HG02840 (cell line): Measurements from ENCODE around the gene UBA1.

Experiments used
- ATAC-seq: cut with Tn5 transposase; IDR thresholded peaks from one replicate; pipeline ENCODE4 v1.9.1; 2021; ENCODE audit warnings: mild to moderate bottlenecking, moderate library complexity, moderate number of reproducible peaks; ENCODE audit not compliant: unreplicated experiment, low FRiP score

UBA1 gene

DNA sequence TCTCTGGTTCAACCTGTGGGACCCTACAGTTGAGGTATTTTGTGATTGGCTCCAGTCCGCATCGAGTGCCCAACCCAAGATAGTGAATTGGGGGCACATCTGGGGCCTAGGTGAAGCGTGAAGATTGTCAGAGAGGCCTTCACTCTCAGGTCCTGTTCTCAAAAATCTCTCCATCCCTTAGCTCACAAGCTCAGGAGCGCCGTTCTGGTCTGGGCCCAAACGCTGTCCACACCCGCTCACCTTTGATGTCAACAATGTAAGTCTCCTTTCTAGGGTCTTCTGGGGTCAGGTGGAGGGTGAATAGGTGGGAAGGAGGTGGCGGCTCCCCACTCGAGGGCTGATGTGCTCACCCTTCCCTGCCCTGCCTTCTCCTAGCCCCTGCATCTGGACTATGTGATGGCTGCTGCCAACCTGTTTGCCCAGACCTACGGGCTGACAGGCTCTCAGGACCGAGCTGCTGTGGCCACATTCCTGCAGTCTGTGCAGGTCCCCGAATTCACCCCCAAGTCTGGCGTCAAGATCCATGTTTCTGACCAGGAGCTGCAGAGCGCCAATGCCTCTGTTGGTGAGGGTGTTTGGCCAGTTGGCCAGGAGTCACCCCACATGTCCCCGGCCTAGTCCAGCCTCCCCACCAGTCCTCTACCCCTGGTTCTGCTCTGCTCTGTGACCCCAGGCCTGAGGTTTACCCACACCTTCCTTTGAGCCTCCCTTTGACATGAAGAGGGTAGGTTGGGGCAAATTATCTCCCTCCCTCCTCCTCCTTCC, 17.2 kb downstream of the UBA1 start:
- no peak for ATAC-seq

DNA sequence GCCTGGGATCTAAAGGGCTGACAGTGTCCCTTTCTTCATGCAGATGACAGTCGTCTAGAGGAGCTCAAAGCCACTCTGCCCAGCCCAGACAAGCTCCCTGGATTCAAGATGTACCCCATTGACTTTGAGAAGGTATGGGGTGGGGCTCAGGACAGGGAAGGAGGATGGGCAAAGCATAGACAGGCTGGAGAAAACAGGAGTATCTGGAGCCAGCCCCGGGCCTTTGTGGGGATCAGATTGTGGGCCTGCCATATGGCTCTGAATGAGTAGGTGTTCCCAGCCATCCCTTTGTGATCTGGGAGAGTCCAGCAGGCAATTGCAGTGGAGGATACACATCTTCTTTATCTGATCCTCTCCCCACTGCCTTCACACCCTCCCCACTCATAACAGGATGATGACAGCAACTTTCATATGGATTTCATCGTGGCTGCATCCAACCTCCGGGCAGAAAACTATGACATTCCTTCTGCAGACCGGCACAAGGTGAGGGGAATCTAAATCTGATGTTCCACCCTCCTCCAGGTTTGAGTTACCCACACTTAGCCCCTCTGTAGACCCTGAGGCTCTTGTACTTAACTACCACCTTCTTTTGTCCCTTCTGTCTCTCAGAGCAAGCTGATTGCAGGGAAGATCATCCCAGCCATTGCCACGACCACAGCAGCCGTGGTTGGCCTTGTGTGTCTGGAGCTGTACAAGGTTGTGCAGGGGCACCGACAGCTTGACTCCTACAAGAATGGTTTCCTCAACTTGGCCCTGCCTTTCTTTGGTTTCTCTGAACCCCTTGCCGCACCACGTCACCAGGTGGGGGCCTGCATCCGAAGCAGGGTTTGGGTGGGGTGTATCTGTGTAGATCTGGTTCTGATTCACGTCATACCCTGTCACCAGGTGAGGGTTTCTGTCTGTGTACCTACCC, 19.0 kb downstream of the UBA1 start:
- ATAC-seq, result no peak

- no peak for ATAC-seq
Measured at GRCh38 chrX:47214435-47215077, 20.9 kb downstream of the UBA1 start.

GRCh38 chrX:47215291-47215900, 21.8 kb downstream of the UBA1 start:
- no peak for ATAC-seq

DNA sequence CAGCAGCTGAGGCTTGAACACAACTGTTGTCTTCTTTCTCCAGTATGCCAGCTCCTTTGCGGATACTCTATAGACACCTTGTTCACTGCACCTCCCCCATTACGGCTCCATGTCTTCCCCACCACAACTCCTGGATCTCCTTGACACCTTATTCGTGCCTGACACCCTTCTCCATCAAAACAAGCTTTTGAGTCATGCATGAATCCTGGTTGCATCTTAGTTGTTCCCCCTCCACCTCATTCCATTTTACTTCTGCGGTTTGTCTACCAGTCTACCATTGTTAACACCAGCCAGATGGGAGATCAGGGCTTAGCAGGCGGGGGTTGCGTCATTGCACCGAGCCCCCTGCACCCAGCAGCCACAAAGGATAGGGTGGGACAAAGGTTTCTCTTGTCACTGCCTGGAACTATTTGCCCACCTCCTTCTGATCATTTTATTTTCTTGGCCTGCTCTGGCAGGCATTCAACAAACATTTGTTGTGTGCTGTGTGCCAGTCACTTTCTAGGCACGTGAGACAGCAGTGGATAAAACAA, 22.8 kb downstream of the UBA1 start:
- no peak for ATAC-seq

- no peak for ATAC-seq
Measured at GRCh38 chrX:47217121-47217851, 23.7 kb downstream of the UBA1 start.

GRCh38 chrX:47217852-47218279, 24.2 kb downstream of the UBA1 start:
- ATAC-seq, result peak; percentile 91

DNA sequence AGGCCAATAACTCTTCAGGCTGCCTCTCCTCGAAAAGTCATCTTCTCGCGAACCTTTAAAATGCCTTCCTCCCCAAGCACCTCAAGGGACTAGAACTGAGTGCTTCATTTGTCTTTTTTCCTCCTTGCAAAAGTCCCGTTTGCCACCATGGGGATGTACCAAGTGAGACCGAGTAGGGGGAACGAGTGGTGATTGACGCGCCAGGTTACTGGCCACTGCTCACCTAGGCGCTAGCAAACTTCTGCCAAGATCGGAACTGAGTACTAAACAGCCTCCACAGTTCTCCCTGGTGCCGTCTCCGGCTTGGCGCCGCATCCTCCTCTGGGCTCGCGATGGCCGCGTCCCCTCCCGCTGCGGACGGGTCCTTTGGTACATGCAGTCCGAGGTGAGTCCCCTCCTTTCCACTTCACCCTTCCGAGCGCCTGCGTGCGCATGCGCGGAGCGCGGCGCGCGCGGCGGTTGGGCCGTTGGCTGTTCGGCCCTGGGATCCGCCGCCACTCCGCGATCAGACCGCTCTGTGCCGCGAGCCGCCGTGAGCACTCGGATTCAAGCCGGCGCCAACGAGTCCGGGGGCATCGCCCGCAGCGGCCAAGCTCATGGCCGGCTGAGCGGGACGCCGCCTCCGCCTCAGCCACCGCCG, 24.8 kb downstream of the UBA1 start, which contains the start of gene CDK16:
TSS of gene CDK16 (plus strand) at position 402 of the 640 bp plus-strand sequence. CDS start 4,877 bp downstream, outside the sequence.
- peak; percentile 38 for ATAC-seq

- no peak for ATAC-seq
Measured at GRCh38 chrX:47218920-47219815, 25.5 kb downstream of the UBA1 start.

DNA sequence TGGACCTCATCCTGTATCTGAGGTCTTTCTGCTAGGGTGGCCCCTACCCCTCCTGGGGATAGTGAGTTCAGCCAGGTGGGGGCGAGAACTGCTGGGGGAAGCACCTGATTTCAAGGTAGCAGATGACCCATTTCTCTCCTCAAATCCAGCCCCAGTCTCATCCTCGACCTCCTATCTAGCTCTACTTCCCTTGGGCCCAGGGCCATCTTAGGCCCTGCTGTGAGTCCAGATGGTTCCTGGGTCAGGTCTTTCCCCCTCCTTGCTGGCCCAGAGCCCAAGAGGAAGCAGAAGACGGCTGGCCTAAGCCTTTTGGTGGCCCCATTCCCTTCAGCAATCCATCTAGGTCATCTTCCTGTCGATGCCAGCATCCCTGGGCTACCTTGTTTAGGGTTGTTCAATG, 28.1 kb downstream of the UBA1 start:
- ATAC-seq, result no peak

GRCh38 chrX:47222751-47223350, 29.2 kb downstream of the UBA1 start:
- ATAC-seq, result no peak

- no peak for ATAC-seq
Measured at GRCh38 chrX:47223476-47224250, 30.0 kb downstream of the UBA1 start.

GRCh38 chrX:47224266-47224895, 30.8 kb downstream of the UBA1 start:
- no peak for ATAC-seq

- no peak for ATAC-seq
Measured at GRCh38 chrX:47224896-47225290, 31.3 kb downstream of the UBA1 start.

DNA sequence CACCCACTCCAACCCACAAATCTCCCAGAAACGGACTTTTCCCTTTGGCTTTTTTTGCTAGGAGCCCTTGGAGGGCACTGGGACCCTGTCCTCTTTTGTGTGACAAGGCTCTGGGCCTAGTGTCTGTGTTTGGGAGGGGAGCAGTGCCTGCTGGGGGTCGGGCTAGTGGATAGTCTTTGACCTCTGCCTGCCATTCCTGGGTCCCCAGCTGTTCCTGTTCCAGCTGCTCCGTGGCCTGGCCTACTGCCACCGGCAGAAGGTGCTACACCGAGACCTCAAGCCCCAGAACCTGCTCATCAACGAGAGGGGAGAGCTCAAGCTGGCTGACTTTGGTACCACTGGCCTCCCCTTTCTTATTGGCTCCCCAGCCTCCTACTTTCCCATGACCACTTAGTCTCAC, 32.4 kb downstream of the UBA1 start:
- no peak for ATAC-seq

DNA sequence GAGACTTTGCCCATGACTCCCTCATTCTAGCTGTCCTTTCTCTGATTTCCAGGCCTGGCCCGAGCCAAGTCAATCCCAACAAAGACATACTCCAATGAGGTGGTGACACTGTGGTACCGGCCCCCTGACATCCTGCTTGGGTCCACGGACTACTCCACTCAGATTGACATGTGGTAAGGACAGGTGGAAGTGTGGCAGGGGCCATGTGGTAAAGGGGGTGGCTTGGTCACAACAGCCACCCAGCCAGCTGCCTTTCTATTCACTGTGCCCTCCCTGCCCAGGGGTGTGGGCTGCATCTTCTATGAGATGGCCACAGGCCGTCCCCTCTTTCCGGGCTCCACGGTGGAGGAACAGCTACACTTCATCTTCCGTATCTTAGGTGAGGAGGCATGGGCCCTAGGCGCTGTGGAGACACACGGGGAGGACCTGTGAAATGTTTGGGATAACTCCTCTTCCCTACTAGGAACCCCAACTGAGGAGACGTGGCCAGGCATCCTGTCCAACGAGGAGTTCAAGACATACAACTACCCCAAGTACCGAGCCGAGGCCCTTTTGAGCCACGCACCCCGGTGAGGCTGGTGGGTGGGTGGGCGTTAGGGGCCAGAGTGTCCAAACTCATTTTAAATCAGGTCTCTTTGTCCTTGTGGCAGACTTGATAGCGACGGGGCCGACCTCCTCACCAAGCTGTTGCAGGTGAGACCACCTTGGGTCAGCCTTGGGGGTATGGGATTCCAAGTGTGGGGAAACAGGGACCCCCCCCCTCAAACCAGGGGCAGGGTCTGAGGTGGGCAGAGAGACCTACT, 33.1 kb downstream of the UBA1 start:
- ATAC-seq, result no peak
